Lower leg skin (tissue), 3 donors: Measurements from ENCODE around the gene RHOA.

ENCODE experiments used
- POLR2A ChIP-seq, 2 donors: fragments of 450-650 bp; IDR thresholded peaks; one replicate each; pipeline ENCODE4 v1.6.1; 2016 to 2017; ENCODE audit warnings: antibody characterized with exemption in 2 of 2, mild to moderate bottlenecking in 1 of 2, moderate library complexity in 1 of 2
- TF ChIP-seq, protein P1 (sequence below), 3 donors: fragments of 450-650 bp; IDR thresholded peaks; one replicate each; pipeline ENCODE4 v1.5.1; 2016; ENCODE audit warnings: antibody characterized with exemption in 3 of 3, mild to moderate bottlenecking in 3 of 3, moderate library complexity in 2 of 3

DNA sequence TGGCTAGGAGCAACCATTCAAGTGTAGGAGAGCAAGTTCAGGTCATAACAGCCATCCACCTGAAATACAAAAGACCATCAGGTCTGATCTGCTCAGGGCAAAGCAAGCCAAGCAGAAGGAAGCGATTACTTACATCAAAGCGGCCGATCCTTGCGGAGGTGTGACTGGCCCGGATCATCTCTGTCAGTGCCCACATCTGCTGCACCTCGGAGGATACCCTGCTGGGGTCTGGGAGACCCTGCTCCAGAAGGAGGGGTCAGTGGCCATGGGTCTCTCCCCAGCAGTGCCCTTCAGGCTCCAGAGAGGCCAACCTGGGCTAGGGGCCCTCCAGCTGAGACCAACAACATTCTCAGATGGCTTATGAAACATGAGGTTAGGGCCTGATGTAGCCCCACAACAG is 13.0 kb upstream of the RHOA start:
- TF ChIP-seq POLR2A (IDR thresholded peaks at IDR 0.05): no peak
- TF ChIP-seq, protein P1, sequence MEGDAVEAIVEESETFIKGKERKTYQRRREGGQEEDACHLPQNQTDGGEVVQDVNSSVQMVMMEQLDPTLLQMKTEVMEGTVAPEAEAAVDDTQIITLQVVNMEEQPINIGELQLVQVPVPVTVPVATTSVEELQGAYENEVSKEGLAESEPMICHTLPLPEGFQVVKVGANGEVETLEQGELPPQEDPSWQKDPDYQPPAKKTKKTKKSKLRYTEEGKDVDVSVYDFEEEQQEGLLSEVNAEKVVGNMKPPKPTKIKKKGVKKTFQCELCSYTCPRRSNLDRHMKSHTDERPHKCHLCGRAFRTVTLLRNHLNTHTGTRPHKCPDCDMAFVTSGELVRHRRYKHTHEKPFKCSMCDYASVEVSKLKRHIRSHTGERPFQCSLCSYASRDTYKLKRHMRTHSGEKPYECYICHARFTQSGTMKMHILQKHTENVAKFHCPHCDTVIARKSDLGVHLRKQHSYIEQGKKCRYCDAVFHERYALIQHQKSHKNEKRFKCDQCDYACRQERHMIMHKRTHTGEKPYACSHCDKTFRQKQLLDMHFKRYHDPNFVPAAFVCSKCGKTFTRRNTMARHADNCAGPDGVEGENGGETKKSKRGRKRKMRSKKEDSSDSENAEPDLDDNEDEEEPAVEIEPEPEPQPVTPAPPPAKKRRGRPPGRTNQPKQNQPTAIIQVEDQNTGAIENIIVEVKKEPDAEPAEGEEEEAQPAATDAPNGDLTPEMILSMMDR (IDR thresholded peaks at IDR 0.05): no peak
